SK-N-SH treated with all-trans-retinoic acid at 6 μM for 48 hours (cell line): Measurements from ENCODE around the gene SLC25A18.

Experiments used
- ARNTL ChIP-seq: fragments of 450-650 bp; formaldehyde crosslinking; IDR thresholded peaks from 2 replicates; pipeline ENCODE4 v1.5.0; 2020; ENCODE audit warnings: low read depth, mild to moderate bottlenecking, moderate library complexity, borderline replicate concordance
- BACH2 ChIP-seq: fragments of 250-450 bp; sonication (Bioruptor Pico); IDR thresholded peaks from 2 replicates; pipeline ENCODE4 v1.9.0; 2021; ENCODE audit warnings: mild to moderate bottlenecking, borderline replicate concordance
- GLIS3 ChIP-seq: fragments of 250-450 bp; sonication (Bioruptor Pico); IDR thresholded peaks from 2 replicates; pipeline ENCODE4 v1.5.0; 2020; ENCODE audit warnings: mild to moderate bottlenecking, moderate library complexity
- OSR1 ChIP-seq: fragments of 250-450 bp; sonication (Bioruptor Pico); IDR thresholded peaks from 2 replicates; pipeline ENCODE4 v1.8.0; 2022; ENCODE audit warnings: moderate library complexity, mild to moderate bottlenecking, inconsistent platforms
- PATZ1 ChIP-seq: fragments of 250-450 bp; sonication (Bioruptor Pico); IDR thresholded peaks from 2 replicates; pipeline ENCODE4 v1.8.0; 2020; ENCODE audit warnings: mild to moderate bottlenecking, moderate library complexity, borderline replicate concordance
- POU6F1 ChIP-seq: fragments of 250-450 bp; sonication (Bioruptor Pico); IDR thresholded peaks from 2 replicates; pipeline ENCODE4 v1.8.0; 2021; ENCODE audit warnings: low read depth, mild to moderate bottlenecking, moderate library complexity, borderline replicate concordance
- PPARA ChIP-seq: fragments of 250-450 bp; sonication (Bioruptor Pico); IDR thresholded peaks from 2 replicates; pipeline ENCODE4 v1.5.0; 2020; ENCODE audit warnings: mild to moderate bottlenecking, borderline replicate concordance
- RARB ChIP-seq: fragments of 250-450 bp; sonication (Bioruptor Pico); IDR thresholded peaks from 2 replicates; pipeline ENCODE4 v1.8.0; 2021; ENCODE audit warnings: mild to moderate bottlenecking, moderate library complexity
- SNAI2 ChIP-seq: fragments of 250-450 bp; sonication (Bioruptor Pico); IDR thresholded peaks from 2 replicates; pipeline ENCODE4 v1.5.0; 2020; ENCODE audit warnings: mild to moderate bottlenecking, moderate library complexity
- TCF4 ChIP-seq: fragments of 250-450 bp; sonication (Bioruptor Pico); IDR thresholded peaks from 2 replicates; pipeline ENCODE4 v1.8.0; 2021; ENCODE audit warnings: mild to moderate bottlenecking, moderate library complexity, borderline replicate concordance
- TOX ChIP-seq: fragments of 250-450 bp; sonication (Bioruptor Pico); IDR thresholded peaks from 2 replicates; pipeline ENCODE4 v1.8.0; 2021; ENCODE audit warnings: mild to moderate bottlenecking, moderate library complexity, borderline replicate concordance
- ZC3H10 ChIP-seq: fragments of 250-450 bp; sonication (Bioruptor Pico); IDR thresholded peaks from 2 replicates; pipeline ENCODE4 v1.5.1; 2021; ENCODE audit warnings: mild to moderate bottlenecking, moderate library complexity
- ZFP30 ChIP-seq: fragments of 450-650 bp; formaldehyde crosslinking; IDR thresholded peaks from 2 replicates; pipeline ENCODE4 v1.5.0; 2022; ENCODE audit warnings: mild to moderate bottlenecking, moderate library complexity
- ZNF70 ChIP-seq: fragments of 450-650 bp; formaldehyde crosslinking; IDR thresholded peaks from 2 replicates; pipeline ENCODE4 v1.5.0; 2020; ENCODE audit warnings: mild to moderate bottlenecking, moderate library complexity

GRCh38 chr22:17575151-17575550, 11.9 kb downstream of the SLC25A18 start:
- TF ChIP-seq PATZ1 (CRISPR knock-in tag) (no peak), BACH2 (CRISPR knock-in tag) (no peak), GLIS3 (CRISPR knock-in tag) (no peak), TCF4 (CRISPR knock-in tag) (no peak), ZC3H10 (CRISPR knock-in tag) (no peak), ARNTL (CRISPR knock-in tag) (no peak), ZFP30 (no peak), RARB (CRISPR knock-in tag) (no peak), SNAI2 (CRISPR knock-in tag) (no peak), ZNF70 (CRISPR knock-in tag) (no peak), OSR1 (CRISPR knock-in tag) (no peak), PPARA (CRISPR knock-in tag) (no peak), POU6F1 (no peak), TOX (no peak)
